IPS-18a (cell line): ENCODE data around the gene DAO.
"Not testable (repeated sequence)": the region's sequence is repeated elsewhere in the genome, so short reads cannot be mapped to it uniquely, and the experiment has no call there.

Experiments used
- H3K27ac ChIP-seq: one replicate; pipeline ENCODE4 v1.5.1; 2013; ENCODE audit warnings: low read length
- H3K27me3 ChIP-seq: one replicate; pipeline ENCODE4 v1.6.1; 2013; ENCODE audit warnings: mild to moderate bottlenecking, low read length; ENCODE audit not compliant: control insufficient read depth, insufficient read depth
- H3K36me3 ChIP-seq: one replicate; pipeline ENCODE4 v1.6.1; 2013; ENCODE audit warnings: low read depth, low read length; ENCODE audit not compliant: control insufficient read depth
- H3K4me1 ChIP-seq: one replicate; pipeline ENCODE4 v1.6.1; 2013; ENCODE audit warnings: low read depth, low read length; ENCODE audit not compliant: control insufficient read depth
- H3K4me3 ChIP-seq: one replicate; pipeline ENCODE4 v1.5.1; 2013; ENCODE audit warnings: low read length
- H3K9ac ChIP-seq: one replicate; pipeline ENCODE4 v1.6.1; 2013; ENCODE audit warnings: mild to moderate bottlenecking, low read length, moderate library complexity
- H3K9me3 ChIP-seq: one replicate; pipeline ENCODE4 v1.6.1; 2013; ENCODE audit warnings: low read depth, low read length; ENCODE audit not compliant: control insufficient read depth

DAO gene

GRCh38 chr12:108852674-108853309 is 27.1 kb upstream of the DAO start:
- Histone ChIP-seq H3K36me3 (no peaks in the 10 kb centered on the region), H3K4me1 (no peaks in the 10 kb centered on the region), H3K9me3 (no peaks in the 10 kb centered on the region), H3K4me3 (no peak overlapping the region), H3K27me3 (no peaks in the 10 kb centered on the region), H3K27ac (no peak overlapping the region), H3K9ac (no peak overlapping the region)

DNA sequence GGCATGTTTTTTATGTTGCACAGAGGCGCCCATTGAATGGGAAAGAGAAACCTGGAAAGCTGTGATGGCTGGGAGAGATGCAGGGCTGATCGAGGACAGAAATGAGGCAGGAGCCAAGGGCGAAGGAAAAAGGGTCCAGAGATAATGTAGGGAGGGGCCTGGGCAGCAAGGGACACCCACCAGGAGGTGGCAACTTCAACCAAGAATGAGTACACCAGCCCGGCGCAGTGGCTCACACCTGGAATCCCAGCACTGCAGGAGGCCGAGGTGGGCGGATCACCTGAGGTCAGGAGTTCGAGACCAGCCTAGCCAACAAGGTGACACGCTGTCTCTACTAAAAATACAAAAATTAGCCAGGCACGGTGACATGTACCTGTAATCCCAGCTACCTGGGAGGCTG is 26.5 kb upstream of the DAO start:
- Histone ChIP-seq H3K4me3 (no peak overlapping the region), H3K27ac (no peak overlapping the region), H3K9ac (no peak overlapping the region), H3K4me1 (no peaks in the 10 kb centered on the region), H3K36me3 (no peaks in the 10 kb centered on the region), H3K9me3 (no peaks in the 10 kb centered on the region), H3K27me3 (peaks cover 4% of the 10 kb centered on the region)

GRCh38 chr12:108853981-108854446 is 25.9 kb upstream of the DAO start:
- no peak overlapping the region for H3K4me3 ChIP-seq
- no peak overlapping the region for H3K9ac ChIP-seq
- H3K36me3 ChIP-seq = no peaks in the 10 kb centered on the region
- H3K27ac ChIP-seq = no peak overlapping the region
- peaks cover under 1% of the 10 kb centered on the region for H3K4me1 ChIP-seq
- H3K27me3 ChIP-seq = peaks cover 10% of the 10 kb centered on the region
- no peaks in the 10 kb centered on the region for H3K9me3 ChIP-seq

GRCh38 chr12:108854451-108855283 is 25.2 kb upstream of the DAO start:
- H3K27me3 ChIP-seq = peaks cover 14% of the 10 kb centered on the region
- H3K36me3 ChIP-seq = no peaks in the 10 kb centered on the region
- no peak overlapping the region for H3K9ac ChIP-seq
- H3K9me3 ChIP-seq = no peaks in the 10 kb centered on the region
- H3K27ac ChIP-seq = no peak overlapping the region
- H3K4me1 ChIP-seq = peaks cover 3% of the 10 kb centered on the region
- H3K4me3 ChIP-seq = no peak overlapping the region

DNA sequence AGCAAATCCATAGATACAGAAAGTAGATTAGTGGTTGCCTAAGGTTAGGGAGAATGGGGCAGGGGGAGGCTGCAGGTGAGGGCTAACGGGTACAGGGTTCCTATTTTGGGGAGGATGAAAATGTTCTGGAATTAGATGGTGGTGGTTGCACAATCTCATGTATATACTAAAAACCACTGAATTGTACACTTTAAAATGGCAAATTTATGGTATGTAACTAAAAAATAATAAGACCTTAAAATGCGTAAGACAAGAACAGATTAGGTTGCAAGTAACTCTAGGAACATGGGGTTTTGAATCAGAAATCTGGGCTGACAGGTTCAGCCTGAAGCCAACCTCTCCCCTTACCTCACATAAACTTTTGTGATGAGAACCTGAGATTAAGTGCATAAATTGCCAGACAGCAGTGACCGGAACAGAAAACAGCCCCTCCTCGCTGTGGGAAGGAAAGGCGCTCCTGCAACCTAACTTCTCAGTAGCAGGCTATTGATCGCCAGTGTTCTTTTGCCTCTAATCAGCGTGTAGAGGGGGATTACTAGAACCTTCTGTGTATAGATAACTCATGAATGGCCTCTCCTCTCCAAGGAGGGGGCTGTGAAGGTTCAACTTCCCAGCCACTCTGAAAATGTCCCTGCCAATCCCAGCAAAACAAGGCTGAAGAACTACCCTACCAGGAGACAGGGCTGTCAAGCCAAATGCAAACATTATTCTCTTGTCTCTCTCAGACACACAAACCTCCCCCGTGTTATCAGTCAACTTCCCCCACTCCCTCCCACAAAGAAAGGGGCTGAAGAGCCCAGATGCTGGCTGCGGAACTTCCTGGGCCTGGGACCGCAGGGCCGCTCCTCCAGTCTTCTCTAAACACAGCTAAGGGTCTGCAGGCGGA is 24.4 kb upstream of the DAO start:
- no peak overlapping the region for H3K27ac ChIP-seq
- H3K9me3 ChIP-seq = no peaks in the 10 kb centered on the region
- no peak overlapping the region for H3K4me3 ChIP-seq
- H3K9ac ChIP-seq = no peak overlapping the region
- H3K27me3 ChIP-seq = peaks cover 14% of the 10 kb centered on the region
- H3K36me3 ChIP-seq = no peaks in the 10 kb centered on the region
- peaks cover 8% of the 10 kb centered on the region for H3K4me1 ChIP-seq

DNA sequence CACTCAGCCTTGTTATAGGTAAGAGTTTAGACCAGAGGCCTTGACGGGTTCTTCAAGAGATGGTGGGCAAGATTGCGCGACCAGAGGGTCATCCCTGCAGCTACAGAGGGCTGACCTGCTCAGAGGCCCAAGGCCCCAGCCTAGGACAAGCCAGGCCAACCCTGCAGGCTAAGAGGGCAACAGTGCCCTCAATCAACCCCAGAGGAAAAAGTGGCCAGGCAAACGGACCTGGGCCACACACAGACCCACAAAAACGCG is 23.8 kb upstream of the DAO start:
- no peaks in the 10 kb centered on the region for H3K36me3 ChIP-seq
- H3K4me1 ChIP-seq = peaks cover 8% of the 10 kb centered on the region
- peak overlapping the region; percentile 66 for H3K4me3 ChIP-seq
- no peaks in the 10 kb centered on the region for H3K9me3 ChIP-seq
- H3K9ac ChIP-seq = no peak overlapping the region
- H3K27ac ChIP-seq = no peak overlapping the region
- H3K27me3 ChIP-seq = peaks cover 14% of the 10 kb centered on the region

GRCh38 chr12:108856428-108857157 is 23.3 kb upstream of the DAO start:
- H3K27ac ChIP-seq = no peak overlapping the region

DNA sequence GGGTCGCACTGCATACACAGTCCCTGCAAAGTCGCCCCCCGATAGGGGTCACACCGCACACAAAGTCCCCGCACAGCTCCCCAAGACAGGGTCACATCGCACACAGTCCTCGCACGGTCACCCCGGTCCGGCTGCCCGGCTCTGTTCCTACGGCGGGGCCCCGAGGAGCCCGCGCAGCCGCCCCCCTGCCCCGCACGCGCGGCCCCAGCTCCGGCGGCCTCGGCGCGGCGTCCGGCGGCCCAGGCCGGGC is 22.8 kb upstream of the DAO start:
- H3K4me3 ChIP-seq = peak overlapping the region; percentile 66
- no peaks in the 10 kb centered on the region for H3K36me3 ChIP-seq
- H3K27me3 ChIP-seq = peaks cover 14% of the 10 kb centered on the region
- H3K9ac ChIP-seq = peak overlapping the region; percentile 53
- no peak overlapping the region for H3K27ac ChIP-seq
- H3K4me1 ChIP-seq = peaks cover 8% of the 10 kb centered on the region
- H3K9me3 ChIP-seq = no peaks in the 10 kb centered on the region

More at GRCh38 chr12:108856428-108857157, 23.3 kb upstream of the DAO start:
- Histone ChIP-seq H3K36me3 (no peaks in the 10 kb centered on the region), H3K9me3 (no peaks in the 10 kb centered on the region), H3K9ac (peak overlapping the region; percentile 53), H3K4me1 (peaks cover 8% of the 10 kb centered on the region), H3K4me3 (peak overlapping the region; percentile 66), H3K27me3 (peaks cover 14% of the 10 kb centered on the region)

GRCh38 chr12:108858311-108859074 is 21.4 kb upstream of the DAO start:
- no peak overlapping the region for H3K27ac ChIP-seq
- H3K9ac ChIP-seq = peak overlapping the region; percentile 7
- peak overlapping the region; percentile 46 for H3K4me3 ChIP-seq
- H3K27me3 ChIP-seq = peaks cover 14% of the 10 kb centered on the region
- H3K4me1 ChIP-seq = peaks cover 8% of the 10 kb centered on the region
- H3K9me3 ChIP-seq = no peaks in the 10 kb centered on the region
- H3K36me3 ChIP-seq = no peaks in the 10 kb centered on the region

DNA sequence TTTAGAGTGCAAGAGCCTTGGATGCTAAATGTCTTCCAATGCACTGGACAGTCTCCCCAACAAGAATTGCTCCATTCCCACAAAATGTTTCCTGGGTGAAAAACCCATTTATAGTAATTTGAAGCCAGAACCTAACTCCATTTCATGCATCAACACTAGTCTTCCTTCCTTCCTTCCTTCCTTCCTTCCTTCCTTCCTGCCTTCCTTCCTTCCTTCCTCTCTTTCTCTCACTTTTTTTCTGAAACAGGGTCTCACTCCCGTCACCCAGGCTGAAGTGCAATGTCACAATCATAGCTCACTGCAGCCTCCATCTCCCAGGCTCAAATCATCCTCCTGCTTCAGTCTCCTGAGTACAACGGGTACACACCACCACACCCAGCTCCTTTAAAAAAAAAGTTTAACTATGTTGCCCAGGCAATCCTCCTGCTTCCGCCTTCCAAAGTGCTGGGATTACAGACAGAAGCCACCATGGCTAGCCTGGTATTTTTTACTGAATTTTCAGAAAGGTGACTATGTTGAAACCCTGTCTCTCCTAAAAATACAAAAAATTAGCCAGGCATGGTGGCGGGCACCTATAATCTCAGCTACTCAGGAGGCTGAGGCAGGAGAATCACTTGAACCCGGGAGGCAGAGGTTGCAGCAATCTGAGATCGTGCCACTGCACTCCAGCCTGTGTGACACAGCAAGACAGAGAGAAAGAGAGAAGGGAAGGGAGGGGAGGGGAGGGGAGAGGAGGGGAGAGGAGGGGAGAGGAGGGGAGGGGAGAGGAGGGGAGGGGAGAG is 20.6 kb upstream of the DAO start:
- H3K4me3 ChIP-seq = peak overlapping the region; percentile 46
- not testable (repeated sequence) for H3K4me1 ChIP-seq

More for the DNA sequence above, 20.6 kb upstream of the DAO start:
- H3K9me3 ChIP-seq, H3K9ac ChIP-seq, H3K27ac ChIP-seq, H3K36me3 ChIP-seq: not testable (repeated sequence)
- peaks cover 14% of the 10 kb centered on the region for H3K27me3 ChIP-seq
